HepG2 (cell line): ENCODE measurements around the gene NFATC3. TPM values are rescaled to one million over a fixed set of nuclear protein-coding genes. Genes with fewer than 3 reads are reported as not detected.

Source experiments
- FOXO1 ChIP-seq: sonication (generic); formaldehyde crosslinking; IDR thresholded peaks from 2 replicates; pipeline ENCODE4 v1.4.0; 2020; ENCODE audit warnings: missing genetic modification reagents
- HNF1B ChIP-seq: sonication (generic); formaldehyde crosslinking; IDR thresholded peaks from 2 replicates; pipeline ENCODE4 v1.5.1; 2020; ENCODE audit warnings: mild to moderate bottlenecking, moderate library complexity, missing genetic modification reagents
- HNF4A ChIP-seq: sonication (generic); formaldehyde crosslinking; IDR thresholded peaks from 2 replicates; pipeline ENCODE4 v1.4.0; 2020; ENCODE audit warnings: missing genetic modification reagents
- HNRNPK ChIP-seq: fragments of 200-400 bp; formaldehyde crosslinking; IDR thresholded peaks from 2 replicates; pipeline ENCODE4 v1.6.1; 2018; ENCODE audit warnings: low read length, low read depth, moderate library complexity, mild to moderate bottlenecking; ENCODE audit not compliant: poor library complexity, severe bottlenecking
- MATR3 ChIP-seq: sonication (generic); formaldehyde crosslinking; IDR thresholded peaks from 2 replicates; pipeline ENCODE4 v1.4.0; 2020; ENCODE audit warnings: missing genetic modification reagents
- RORA ChIP-seq: sonication (generic); formaldehyde crosslinking; IDR thresholded peaks from 2 replicates; pipeline ENCODE4 v1.5.0; 2020; ENCODE audit warnings: mild to moderate bottlenecking, missing genetic modification reagents, moderate library complexity
- SETDB1 ChIP-seq: sonication (generic); formaldehyde crosslinking; IDR thresholded peaks from 2 replicates; pipeline ENCODE4 v1.5.1; 2020; ENCODE audit warnings: missing genetic modification reagents, mild to moderate bottlenecking, borderline replicate concordance
- SRSF9 ChIP-seq: fragments of 200-400 bp; formaldehyde crosslinking; IDR thresholded peaks from 2 replicates; pipeline ENCODE4 v1.6.1; 2018; ENCODE audit warnings: borderline replicate concordance, mild to moderate bottlenecking, low read depth, low read length; ENCODE audit not compliant: insufficient read depth, poor library complexity, severe bottlenecking
- ZBTB4 ChIP-seq: sonication (generic); formaldehyde crosslinking; IDR thresholded peaks from 2 replicates; pipeline ENCODE4 v1.4.0; 2020; ENCODE audit warnings: missing genetic modification reagents, mild to moderate bottlenecking, borderline replicate concordance
- ZFYVE20 ChIP-seq: sonication (generic); formaldehyde crosslinking; IDR thresholded peaks from 2 replicates; pipeline ENCODE4 v1.8.0; 2023; ENCODE audit warnings: low read depth, mild to moderate bottlenecking, moderate library complexity, missing genetic modification reagents, borderline replicate concordance
- ZNF180 ChIP-seq: sonication (generic); formaldehyde crosslinking; IDR thresholded peaks from 2 replicates; pipeline ENCODE4 v1.4.0; 2020; ENCODE audit warnings: low read depth, missing genetic modification reagents, borderline replicate concordance
- polyA plus RNA-seq, 8 experiments: library from polyadenylated mRNA; depleted of rRNA in 3 of 8; stranded (reverse) in 7 of 8; unstranded in 1 of 8; fragments of >200 nt; fragmentation: Illumina TruSeq in 4 of 8; extraction: Trizol in 4 of 8; gene quantifications; 2 replicates each; pipeline versions ENCODE4 v1.2.1 to v1.2.3, GENCODE V29; 2011 to 2016; ENCODE audit warnings: low read depth in 4 of 8, missing spikeins in 1 of 8, mixed read lengths in 1 of 8; ENCODE audit not compliant: insufficient read depth in 1 of 8
- total RNA-seq, 5 experiments: library from RNA; depleted of rRNA; stranded (reverse); fragments of >200 nt; fragmentation: Illumina TruSeq; extraction: Trizol; gene quantifications; 2 replicates each; pipeline ENCODE4 v1.2.3, GENCODE V29; 2016; ENCODE audit warnings: low read depth in 1 of 5
- TF ChIP-seq, protein P1 (sequence below): sonication (generic); formaldehyde crosslinking; IDR thresholded peaks from 2 replicates; pipeline ENCODE4 v1.5.0; 2020; ENCODE audit warnings: missing genetic modification reagents
- TF ChIP-seq, protein P2 (sequence below), 2 experiments: sonication (generic) in 1 of 2; formaldehyde crosslinking in 1 of 2; IDR thresholded peaks; 2 replicates each; pipeline versions ENCODE4 v1.4.0 to v1.6.1; 2018 to 2020; ENCODE audit warnings: missing genetic modification reagents in 2 of 2, borderline replicate concordance in 1 of 2, low read depth in 1 of 2, mild to moderate bottlenecking in 1 of 2, missing biosample characterization in 1 of 2
- TF ChIP-seq, protein P3 (sequence below): sonication (generic); formaldehyde crosslinking; IDR thresholded peaks from 2 replicates; pipeline ENCODE4 v1.8.1; 2022; ENCODE audit warnings: low read depth, mild to moderate bottlenecking, missing genetic modification reagents

NFATC3 gene
- total and polyA plus RNA-seq, 2 of the 13 experiments (the other 11 are each of a cell fraction or from before 2014, with no cell fraction given), result 52.6 to 62.7 TPM

- TF ChIP-seq, protein P1, sequence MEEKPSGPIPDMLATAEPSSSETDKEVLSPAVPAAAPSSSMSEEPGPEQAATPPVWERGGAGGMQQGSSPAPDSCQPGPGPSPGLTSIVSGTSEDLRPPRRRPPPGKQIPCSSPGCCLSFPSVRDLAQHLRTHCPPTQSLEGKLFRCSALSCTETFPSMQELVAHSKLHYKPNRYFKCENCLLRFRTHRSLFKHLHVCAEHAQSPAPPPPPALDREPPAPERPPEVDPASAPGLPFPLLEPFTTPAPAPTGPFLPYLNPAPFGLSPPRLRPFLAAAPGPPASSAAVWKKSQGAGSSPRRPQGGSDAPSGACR (CRISPR knock-in tag), result no peak
- TF ChIP-seq MATR3 (CRISPR knock-in tag) (no peak), FOXO1 (CRISPR knock-in tag) (peak; percentile 9; the same call in 1 of the 2 replicates), RORA (CRISPR knock-in tag) (no peak), ZBTB4 (CRISPR knock-in tag) (no peak), HNF1B (no peak), HNRNPK (peak; percentile 69), SRSF9 (no peak), ZFYVE20 (CRISPR knock-in tag) (peak; percentile 80; the same call in 1 of the 2 replicates), ZNF180 (0 out of 2 replicates have a peak, but pooled peaks have one; percentile 65), HNF4A (CRISPR knock-in tag) (no peak), SETDB1 (CRISPR knock-in tag) (no peak)
- TF ChIP-seq, protein P2, sequence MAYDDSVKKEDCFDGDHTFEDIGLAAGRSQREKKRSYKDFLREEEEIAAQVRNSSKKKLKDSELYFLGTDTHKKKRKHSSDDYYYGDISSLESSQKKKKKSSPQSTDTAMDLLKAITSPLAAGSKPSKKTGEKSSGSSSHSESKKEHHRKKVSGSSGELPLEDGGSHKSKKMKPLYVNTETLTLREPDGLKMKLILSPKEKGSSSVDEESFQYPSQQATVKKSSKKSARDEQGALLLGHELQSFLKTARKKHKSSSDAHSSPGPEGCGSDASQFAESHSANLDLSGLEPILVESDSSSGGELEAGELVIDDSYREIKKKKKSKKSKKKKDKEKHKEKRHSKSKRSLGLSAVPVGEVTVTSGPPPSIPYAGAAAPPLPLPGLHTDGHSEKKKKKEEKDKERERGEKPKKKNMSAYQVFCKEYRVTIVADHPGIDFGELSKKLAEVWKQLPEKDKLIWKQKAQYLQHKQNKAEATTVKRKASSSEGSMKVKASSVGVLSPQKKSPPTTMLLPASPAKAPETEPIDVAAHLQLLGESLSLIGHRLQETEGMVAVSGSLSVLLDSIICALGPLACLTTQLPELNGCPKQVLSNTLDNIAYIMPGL (CRISPR knock-in tag; IDR thresholded peaks at IDR 0.05; ENCODE audit: borderline replicate concordance in 1 of 2, low read depth in 1 of 2), result peak; percentile 30 to 48; a peak in 2 of 4 replicates
- TF ChIP-seq, protein P3, sequence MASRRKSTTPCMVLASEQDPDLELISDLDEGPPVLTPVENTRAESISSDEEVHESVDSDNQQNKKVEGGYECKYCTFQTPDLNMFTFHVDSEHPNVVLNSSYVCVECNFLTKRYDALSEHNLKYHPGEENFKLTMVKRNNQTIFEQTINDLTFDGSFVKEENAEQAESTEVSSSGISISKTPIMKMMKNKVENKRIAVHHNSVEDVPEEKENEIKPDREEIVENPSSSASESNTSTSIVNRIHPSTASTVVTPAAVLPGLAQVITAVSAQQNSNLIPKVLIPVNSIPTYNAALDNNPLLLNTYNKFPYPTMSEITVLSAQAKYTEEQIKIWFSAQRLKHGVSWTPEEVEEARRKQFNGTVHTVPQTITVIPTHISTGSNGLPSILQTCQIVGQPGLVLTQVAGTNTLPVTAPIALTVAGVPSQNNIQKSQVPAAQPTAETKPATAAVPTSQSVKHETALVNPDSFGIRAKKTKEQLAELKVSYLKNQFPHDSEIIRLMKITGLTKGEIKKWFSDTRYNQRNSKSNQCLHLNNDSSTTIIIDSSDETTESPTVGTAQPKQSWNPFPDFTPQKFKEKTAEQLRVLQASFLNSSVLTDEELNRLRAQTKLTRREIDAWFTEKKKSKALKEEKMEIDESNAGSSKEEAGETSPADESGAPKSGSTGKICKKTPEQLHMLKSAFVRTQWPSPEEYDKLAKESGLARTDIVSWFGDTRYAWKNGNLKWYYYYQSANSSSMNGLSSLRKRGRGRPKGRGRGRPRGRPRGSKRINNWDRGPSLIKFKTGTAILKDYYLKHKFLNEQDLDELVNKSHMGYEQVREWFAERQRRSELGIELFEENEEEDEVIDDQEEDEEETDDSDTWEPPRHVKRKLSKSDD, result no peak
Measured at GRCh38 chr16:68085259-68086071, at the start of gene NFATC3 (continued).
